HG02884 (cell line): ENCODE results near the gene CCDC146.
"Not testable (repeated sequence)": the region's sequence is repeated elsewhere in the genome, so short reads cannot be mapped to it uniquely, and the experiment has no call there.

ENCODE experiments used
- ATAC-seq: cut with Tn5 transposase; IDR thresholded peaks from one replicate; pipeline ENCODE4 v1.9.1; 2021; ENCODE audit warnings: mild to moderate bottlenecking, moderate library complexity; ENCODE audit not compliant: unreplicated experiment

The CCDC146 gene, protein sequence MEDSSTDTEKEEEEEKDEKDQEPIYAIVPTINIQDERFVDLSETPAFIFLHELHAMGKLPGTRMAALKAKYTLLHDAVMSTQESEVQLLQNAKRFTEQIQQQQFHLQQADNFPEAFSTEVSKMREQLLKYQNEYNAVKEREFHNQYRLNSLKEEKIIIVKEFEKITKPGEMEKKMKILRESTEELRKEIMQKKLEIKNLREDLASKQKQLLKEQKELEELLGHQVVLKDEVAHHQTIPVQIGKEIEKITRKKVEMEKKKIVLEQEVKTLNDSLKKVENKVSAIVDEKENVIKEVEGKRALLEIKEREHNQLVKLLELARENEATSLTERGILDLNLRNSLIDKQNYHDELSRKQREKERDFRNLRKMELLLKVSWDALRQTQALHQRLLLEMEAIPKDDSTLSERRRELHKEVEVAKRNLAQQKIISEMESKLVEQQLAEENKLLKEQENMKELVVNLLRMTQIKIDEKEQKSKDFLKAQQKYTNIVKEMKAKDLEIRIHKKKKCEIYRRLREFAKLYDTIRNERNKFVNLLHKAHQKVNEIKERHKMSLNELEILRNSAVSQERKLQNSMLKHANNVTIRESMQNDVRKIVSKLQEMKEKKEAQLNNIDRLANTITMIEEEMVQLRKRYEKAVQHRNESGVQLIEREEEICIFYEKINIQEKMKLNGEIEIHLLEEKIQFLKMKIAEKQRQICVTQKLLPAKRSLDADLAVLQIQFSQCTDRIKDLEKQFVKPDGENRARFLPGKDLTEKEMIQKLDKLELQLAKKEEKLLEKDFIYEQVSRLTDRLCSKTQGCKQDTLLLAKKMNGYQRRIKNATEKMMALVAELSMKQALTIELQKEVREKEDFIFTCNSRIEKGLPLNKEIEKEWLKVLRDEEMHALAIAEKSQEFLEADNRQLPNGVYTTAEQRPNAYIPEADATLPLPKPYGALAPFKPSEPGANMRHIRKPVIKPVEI

DNA sequence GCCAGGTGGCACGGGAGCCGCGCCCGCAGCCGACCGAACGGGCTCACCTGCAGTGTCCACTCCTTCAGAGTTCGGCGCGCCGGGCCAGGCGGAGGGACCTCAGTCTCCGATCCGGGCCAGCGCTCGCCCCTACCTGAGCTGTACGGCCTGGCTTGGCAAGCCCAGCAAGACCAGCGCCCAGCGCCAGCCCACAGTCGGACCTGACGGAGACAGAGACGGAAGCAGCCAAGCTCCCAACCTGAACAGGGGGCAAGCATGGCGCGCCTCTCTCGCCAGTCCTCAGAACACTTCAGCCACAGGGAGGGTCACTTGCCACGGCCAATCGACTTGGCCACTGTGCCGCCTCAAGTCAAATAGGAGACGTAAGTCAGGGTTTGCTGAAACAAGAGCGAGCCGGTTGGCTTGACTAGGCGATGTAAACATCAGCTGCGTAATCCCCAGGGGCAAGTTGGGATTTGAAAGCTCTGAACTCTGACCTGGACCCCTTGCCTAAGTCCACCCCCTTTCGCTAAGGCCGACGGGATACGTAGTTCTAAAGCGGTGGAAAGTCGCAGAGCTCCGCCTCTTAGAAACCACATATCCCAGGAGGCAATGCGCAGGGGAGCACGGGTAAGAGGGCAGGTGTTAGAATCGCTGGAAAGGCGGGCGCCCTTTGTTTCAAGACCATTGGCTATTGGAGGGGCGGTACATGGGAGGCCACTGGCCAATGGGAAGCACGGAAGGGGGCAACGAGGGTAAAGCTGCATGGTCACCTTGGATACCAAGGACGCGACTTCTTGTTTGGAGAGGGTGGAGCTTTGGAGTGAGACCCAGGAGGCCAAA lies at the start of gene CCDC146:
TSS of gene CCDC146 (plus strand) at position 756 of the 822 bp plus-strand sequence. CDS start 45,054 bp downstream, outside the sequence.
- peak; percentile 99 for ATAC-seq

GRCh38 chr7:77074786-77075396 lies 47.5 kb upstream of the CCDC146 start:
- not testable (repeated sequence) for ATAC-seq

DNA sequence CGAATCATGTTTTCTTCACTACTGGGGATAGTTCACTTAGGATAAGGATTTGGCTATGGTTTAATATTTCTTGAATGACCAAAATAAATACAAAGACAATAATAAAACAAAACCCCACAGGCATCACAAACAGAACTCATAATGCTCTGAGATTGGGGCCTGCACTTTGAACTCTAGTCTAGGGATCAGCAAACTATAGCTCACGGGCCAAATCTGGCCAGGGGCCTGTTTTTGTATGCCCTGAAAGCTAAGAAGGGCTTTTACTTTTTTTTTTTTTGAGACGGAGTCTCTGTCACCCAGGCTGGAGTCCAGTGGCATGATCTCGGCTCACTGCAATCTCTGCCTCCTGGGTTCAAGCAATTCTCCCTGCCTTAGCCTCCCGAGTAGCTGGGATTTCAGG lies 45.4 kb upstream of the CCDC146 start:
- not testable (repeated sequence) for ATAC-seq

DNA sequence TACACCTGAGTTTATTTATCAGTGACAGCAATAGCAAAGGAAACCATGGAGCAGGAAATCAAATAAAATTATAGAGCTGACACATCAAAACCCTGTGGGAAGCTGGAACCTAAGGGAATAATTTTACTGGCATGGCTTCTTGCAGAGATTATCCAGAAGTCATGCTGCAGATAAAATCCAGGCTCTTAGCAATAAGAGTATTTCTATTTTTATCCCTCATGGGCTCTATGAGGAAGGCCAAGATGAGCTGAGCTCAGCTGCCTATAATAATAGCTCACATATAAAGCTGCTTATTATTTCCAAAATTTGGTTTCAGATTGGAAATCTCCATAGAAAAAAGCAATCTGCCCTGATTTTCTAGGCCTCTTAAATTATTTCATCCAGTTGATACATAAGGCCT lies 43.3 kb upstream of the CCDC146 start:
- not testable (repeated sequence) for ATAC-seq

DNA sequence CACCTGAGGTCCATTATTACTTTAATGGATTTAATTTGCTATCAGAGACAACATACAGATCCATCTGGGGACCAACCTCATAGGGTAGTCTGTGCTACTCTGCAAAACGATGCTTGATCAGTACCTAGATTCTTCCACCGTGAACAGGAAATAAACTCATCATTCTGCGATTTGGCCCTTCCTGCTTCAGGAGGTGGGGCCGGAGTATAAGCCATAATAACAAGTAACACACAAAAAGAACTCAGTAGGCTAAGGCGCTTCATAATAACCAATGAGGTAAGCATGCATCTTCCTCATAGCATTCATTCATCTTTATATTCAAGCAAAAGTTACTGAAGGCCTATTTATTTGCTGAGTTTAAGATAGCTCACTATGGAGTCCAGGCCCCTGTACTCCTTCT lies 42.8 kb upstream of the CCDC146 start:
- not testable (repeated sequence) for ATAC-seq

GRCh38 chr7:77080236-77080635 lies 42.2 kb upstream of the CCDC146 start:
- not testable (repeated sequence) for ATAC-seq

GRCh38 chr7:77082192-77082591 lies 40.2 kb upstream of the CCDC146 start:
- not testable (repeated sequence) for ATAC-seq

DNA sequence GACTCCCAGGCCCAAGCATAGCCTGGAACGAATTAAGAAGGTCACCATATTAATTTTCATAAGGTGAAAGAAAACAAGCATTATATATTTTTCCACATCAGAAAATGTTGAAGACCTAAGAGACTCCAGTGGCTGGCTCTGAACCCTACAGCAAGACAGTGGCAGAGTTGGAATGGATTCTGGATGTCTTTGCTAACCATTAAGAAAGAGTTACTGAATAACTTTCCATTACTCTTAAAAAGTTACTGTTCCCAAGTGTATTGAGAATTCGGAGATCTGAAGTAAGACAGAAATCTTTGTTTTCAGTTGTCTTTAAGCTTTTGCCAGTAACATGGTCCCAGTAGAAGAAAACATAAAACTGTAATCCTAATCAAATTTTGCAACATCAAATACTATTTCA lies 30.1 kb upstream of the CCDC146 start:
- not testable (repeated sequence) for ATAC-seq

GRCh38 chr7:77100501-77100900 lies 21.9 kb upstream of the CCDC146 start:
- ATAC-seq, result not testable (repeated sequence)

- not testable (repeated sequence) for ATAC-seq
These were observed 21.2 kb upstream of the CCDC146 start for GRCh38 chr7:77101187-77101586.

DNA sequence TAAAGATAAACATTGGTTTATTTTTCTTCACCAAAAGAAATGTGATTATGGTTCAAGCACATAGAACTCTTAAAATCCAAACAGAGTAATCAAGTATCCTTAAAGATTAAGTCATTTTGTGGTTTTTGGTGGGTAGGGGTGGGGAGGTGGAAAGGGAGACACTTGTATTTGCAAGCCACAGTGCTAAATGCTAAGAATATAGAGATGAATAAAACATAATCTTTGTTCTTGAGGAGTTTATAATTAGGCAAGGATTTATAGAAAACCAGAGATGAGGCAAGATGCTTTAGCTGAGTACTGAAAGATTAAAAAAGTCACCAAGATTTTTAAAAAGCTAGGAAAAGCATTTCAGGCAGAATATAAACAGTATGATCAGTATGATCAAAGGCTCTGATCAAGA lies 19.7 kb upstream of the CCDC146 start:
- ATAC-seq, result not testable (repeated sequence)

DNA sequence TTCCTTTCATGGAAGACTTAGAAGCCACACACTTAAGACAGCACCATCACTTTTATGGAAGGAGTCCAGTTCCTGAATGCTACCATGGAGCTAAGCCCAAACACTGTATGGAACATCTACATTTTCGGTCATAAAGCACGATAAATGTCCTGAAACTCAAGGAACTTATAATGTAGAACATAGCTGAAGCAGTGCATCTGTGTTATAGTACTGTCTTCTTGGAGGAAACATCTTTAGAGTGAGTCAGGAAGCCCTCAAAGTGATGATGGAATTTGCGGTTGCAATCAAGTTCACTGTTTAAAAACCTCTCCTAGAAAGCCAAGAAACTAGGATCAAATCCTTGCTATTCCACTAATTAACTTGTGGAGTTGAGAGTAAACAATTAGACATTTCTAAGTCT lies 16.5 kb upstream of the CCDC146 start:
- not testable (repeated sequence) for ATAC-seq

- ATAC-seq, result not testable (repeated sequence)
These were observed 14.8 kb upstream of the CCDC146 start for GRCh38 chr7:77107659-77108058.

GRCh38 chr7:77108362-77108761 lies 14.1 kb upstream of the CCDC146 start:
- not testable (repeated sequence) for ATAC-seq

GRCh38 chr7:77112719-77113306 lies 9.6 kb upstream of the CCDC146 start:
- ATAC-seq, result not testable (repeated sequence)

- not testable (repeated sequence) for ATAC-seq
These were observed 3.1 kb downstream of the CCDC146 start for GRCh38 chr7:77125486-77125885.

DNA sequence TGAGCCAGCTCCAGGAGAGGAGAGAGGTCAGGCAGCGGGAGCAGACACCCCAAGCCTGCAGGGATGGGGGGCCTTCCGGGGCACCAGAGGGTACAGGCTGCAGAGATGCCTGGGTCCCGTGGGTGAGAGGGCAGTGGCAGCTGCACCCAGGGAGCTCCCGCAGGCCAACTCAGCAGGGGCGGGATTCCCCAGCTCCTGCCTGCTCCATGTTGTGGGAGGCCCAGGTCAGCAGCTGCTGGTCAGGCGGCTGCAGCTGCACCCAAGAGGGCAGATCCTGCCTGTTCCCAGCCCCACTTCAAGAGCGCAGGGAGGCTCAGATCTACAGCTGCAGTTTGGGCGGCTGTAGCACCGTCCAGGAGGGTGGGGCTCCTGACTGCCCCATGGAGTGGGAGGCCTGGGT lies 4.6 kb downstream of the CCDC146 start:
- ATAC-seq, result not testable (repeated sequence)

GRCh38 chr7:77128582-77129410 lies 6.4 kb downstream of the CCDC146 start:
- peak; percentile 78 for ATAC-seq

- ATAC-seq, result not testable (repeated sequence)
These were observed 9.4 kb downstream of the CCDC146 start for GRCh38 chr7:77131781-77132180.
